BLaER1 (cell line): Measurements from ENCODE around the gene BBS4.

ENCODE experiments used
- H3K27ac ChIP-seq: shearing (Covaris generic); formaldehyde crosslinking; 2 replicates; pipeline ENCODE4 v1.8.1; 2022
- H3K27me3 ChIP-seq: shearing (Covaris generic); formaldehyde crosslinking; 2 replicates; pipeline ENCODE4 v1.8.1; 2022
- H3K36me3 ChIP-seq: shearing (Covaris generic); formaldehyde crosslinking; 2 replicates; pipeline ENCODE4 v1.8.1; 2022
- H3K4me1 ChIP-seq: shearing (Covaris generic); formaldehyde crosslinking; 2 replicates; pipeline ENCODE4 v1.8.1; 2022
- H3K4me2 ChIP-seq: shearing (Covaris generic); formaldehyde crosslinking; 2 replicates; pipeline ENCODE4 v1.8.1; 2022
- H3K4me3 ChIP-seq: shearing (Covaris generic); formaldehyde crosslinking; 2 replicates; pipeline ENCODE4 v1.8.1; 2022
- H3K9ac ChIP-seq: shearing (Covaris generic); formaldehyde crosslinking; 2 replicates; pipeline ENCODE4 v1.8.1; 2022
- H3K9me3 ChIP-seq: shearing (Covaris generic); formaldehyde crosslinking; 2 replicates; pipeline ENCODE4 v1.8.1; 2022
- H4K20me1 ChIP-seq: shearing (Covaris generic); formaldehyde crosslinking; 2 replicates; pipeline ENCODE4 v1.8.1; 2022
- Cebpa-rat ChIP-seq: shearing (Covaris generic); IDR thresholded peaks from 2 replicates; pipeline ENCODE4 v1.8.1; 2022

The BBS4 gene

DNA sequence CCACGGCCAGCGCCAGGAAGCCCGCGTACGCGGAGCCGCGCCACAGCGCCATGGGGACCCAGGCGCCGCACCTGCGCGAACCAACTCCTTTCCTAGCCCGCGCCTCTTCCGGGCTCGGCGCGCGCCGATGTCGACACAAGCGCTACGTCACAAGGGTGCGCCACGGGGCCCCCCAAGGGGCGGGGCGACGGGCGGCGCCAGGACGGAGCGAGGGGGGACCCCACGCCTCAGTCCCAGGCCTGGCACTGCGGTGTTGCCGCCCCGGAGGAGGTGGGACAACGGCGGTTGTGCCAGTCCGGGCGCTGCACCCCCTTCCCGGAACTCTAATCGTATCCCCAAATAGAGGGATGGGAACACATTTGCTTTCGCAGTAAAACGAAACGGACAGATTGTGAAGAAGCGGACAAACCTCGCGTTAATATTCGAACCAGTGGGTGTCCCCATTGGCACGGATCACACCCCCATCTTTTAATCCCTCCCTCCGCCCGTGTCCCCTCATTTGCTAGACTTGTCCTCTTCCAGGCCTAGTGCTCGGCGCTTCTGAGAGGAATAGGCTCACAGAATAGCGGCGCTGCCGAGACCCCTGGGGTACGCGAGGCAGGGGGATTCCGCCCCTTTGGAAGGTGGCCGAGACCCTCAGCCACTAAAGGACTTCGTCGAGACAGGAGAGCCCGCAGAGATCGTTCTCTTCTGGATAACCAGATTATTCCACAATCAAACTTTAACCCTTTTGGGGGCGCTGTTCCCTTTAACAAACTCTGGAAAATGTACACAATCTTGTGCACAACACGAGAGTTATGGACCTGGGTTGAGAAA lies 97.8 kb downstream of the BBS4 start, which contains the start of gene ADPGK:
TSS of gene ADPGK (minus strand) at position 119 of the 816 bp plus-strand sequence. CDS start at position 52, 67 bp downstream.
- H3K27ac ChIP-seq, result peak within 1 kb of the TSS; percentile 97
- H3K9ac ChIP-seq, result peak within 1 kb of the TSS; percentile 96
- peak within 1 kb of the TSS; percentile 98 for H3K4me3 ChIP-seq
- peaks cover 32% of the 10 kb centered on the region for H3K36me3 ChIP-seq
- peaks cover 39% of the 10 kb centered on the region for H4K20me1 ChIP-seq
- peak within 1 kb of the TSS; percentile 86 for H3K4me2 ChIP-seq
- H3K27me3 ChIP-seq, result no peaks in the 10 kb centered on the region
- H3K4me1 ChIP-seq, result peaks cover 45% of the 10 kb centered on the region
- H3K9me3 ChIP-seq, result no peaks in the 10 kb centered on the region
- TF ChIP-seq Cebpa-rat, result no peak

- peak overlapping the region; percentile 96 for H3K9ac ChIP-seq
- H3K27ac ChIP-seq, result peak overlapping the region; percentile 97
- peak overlapping the region; percentile 98 for H3K4me3 ChIP-seq
- peaks cover 45% of the 10 kb centered on the region for H3K4me1 ChIP-seq
- no peaks in the 10 kb centered on the region for H3K9me3 ChIP-seq
- TF ChIP-seq Cebpa-rat, result no peak
- H3K27me3 ChIP-seq, result no peaks in the 10 kb centered on the region
- peaks cover 26% of the 10 kb centered on the region for H3K36me3 ChIP-seq
- peaks cover 33% of the 10 kb centered on the region for H4K20me1 ChIP-seq
- peak overlapping the region; percentile 85 for H3K4me2 ChIP-seq
Observed at GRCh38 chr15:72784456-72784876, 98.5 kb downstream of the BBS4 start.

DNA sequence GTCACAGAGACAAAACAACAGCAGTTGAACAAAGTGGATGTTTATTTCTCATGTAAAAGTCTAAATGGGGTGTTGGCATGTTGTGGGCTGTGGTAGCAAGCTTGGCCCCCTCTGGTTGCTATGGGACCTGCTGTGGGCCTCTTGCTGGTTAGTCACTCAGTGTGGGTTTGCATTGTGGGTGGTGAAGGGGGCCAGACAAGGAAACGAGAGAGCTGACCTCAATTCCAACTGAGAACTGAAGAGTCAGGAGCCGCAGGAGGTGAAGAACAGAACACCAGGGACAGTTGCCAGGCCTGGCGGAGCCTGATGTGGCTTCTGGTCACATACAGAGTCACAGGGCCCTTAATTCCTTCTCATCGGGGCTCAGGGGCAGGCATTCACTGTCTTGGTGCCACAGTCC lies 99.4 kb downstream of the BBS4 start:
- Histone ChIP-seq H3K27me3 (no peaks in the 10 kb centered on the region), H3K4me1 (peaks cover 40% of the 10 kb centered on the region), H4K20me1 (peaks cover 23% of the 10 kb centered on the region), H3K9ac (no peak overlapping the region), H3K36me3 (peaks cover 16% of the 10 kb centered on the region), H3K4me3 (no peak overlapping the region), H3K9me3 (no peaks in the 10 kb centered on the region), H3K4me2 (peak overlapping the region; percentile 85; the same call in 1 of the 2 replicates), H3K27ac (0 out of 2 replicates have a peak overlapping the region, but pooled peaks have one; percentile 20)
- no peak for TF ChIP-seq Cebpa-rat

DNA sequence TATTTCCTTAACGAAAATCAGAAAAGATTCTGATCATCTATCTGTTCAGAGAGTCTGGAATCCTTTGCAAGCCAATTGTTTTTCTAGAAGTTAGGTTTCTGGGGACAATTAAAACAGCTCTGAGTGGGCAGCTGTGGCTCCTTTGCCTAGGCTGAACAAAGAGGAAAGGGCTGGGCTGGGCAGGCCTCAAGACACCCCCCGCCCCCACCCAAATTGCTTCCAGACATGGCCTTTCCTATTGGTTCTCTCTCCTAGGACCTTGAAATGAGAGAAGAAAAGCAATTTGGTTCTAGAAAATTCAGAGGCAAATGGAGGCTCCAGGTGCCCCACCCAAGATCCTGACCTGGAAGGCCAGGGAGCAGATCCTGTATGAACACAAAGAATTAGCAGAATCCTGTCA lies 99.8 kb downstream of the BBS4 start:
- TF ChIP-seq Cebpa-rat, result no peak
- Histone ChIP-seq H3K9ac (no peak overlapping the region), H3K4me2 (no peak overlapping the region), H3K9me3 (no peaks in the 10 kb centered on the region), H3K36me3 (peaks cover 12% of the 10 kb centered on the region), H3K27ac (0 out of 2 replicates have a peak overlapping the region, but pooled peaks have one; percentile 20), H3K4me3 (no peak overlapping the region), H4K20me1 (peaks cover 19% of the 10 kb centered on the region), H3K27me3 (no peaks in the 10 kb centered on the region), H3K4me1 (peaks cover 36% of the 10 kb centered on the region)

- Histone ChIP-seq H3K9ac (no peak overlapping the region), H3K4me3 (no peak overlapping the region), H3K4me2 (no peak overlapping the region), H3K27me3 (no peaks in the 10 kb centered on the region), H3K27ac (no peak overlapping the region), H3K9me3 (no peaks in the 10 kb centered on the region), H3K4me1 (peaks cover 32% of the 10 kb centered on the region), H3K36me3 (peaks cover 8% of the 10 kb centered on the region), H4K20me1 (peaks cover 15% of the 10 kb centered on the region)
- TF ChIP-seq Cebpa-rat, result no peak
Observed at GRCh38 chr15:72786242-72786641, 100.2 kb downstream of the BBS4 start.

- peaks cover 26% of the 10 kb centered on the region for H3K4me1 ChIP-seq
- no peak overlapping the region for H3K4me3 ChIP-seq
- no peaks in the 10 kb centered on the region for H3K27me3 ChIP-seq
- H3K27ac ChIP-seq, result no peak overlapping the region
- peaks cover 9% of the 10 kb centered on the region for H4K20me1 ChIP-seq
- no peak for TF ChIP-seq Cebpa-rat
- H3K4me2 ChIP-seq, result no peak overlapping the region
- H3K36me3 ChIP-seq, result 0 out of 2 replicates have a peak, but pooled peaks cover 3% of the 10 kb centered on the region
- no peaks in the 10 kb centered on the region for H3K9me3 ChIP-seq
- H3K9ac ChIP-seq, result no peak overlapping the region
Observed at GRCh38 chr15:72786676-72787345, 100.8 kb downstream of the BBS4 start.

GRCh38 chr15:72787526-72787925 lies 101.5 kb downstream of the BBS4 start:
- H3K27ac ChIP-seq, result no peak overlapping the region
- no peaks in the 10 kb centered on the region for H3K27me3 ChIP-seq
- H3K4me1 ChIP-seq, result peaks cover 19% of the 10 kb centered on the region
- peaks cover 2% of the 10 kb centered on the region; the same call in 1 of the 2 replicates for H4K20me1 ChIP-seq
- H3K9me3 ChIP-seq, result no peaks in the 10 kb centered on the region
- no peaks in the 10 kb centered on the region for H3K36me3 ChIP-seq
- no peak for TF ChIP-seq Cebpa-rat
- no peak overlapping the region for H3K9ac ChIP-seq
- H3K4me2 ChIP-seq, result no peak overlapping the region
- H3K4me3 ChIP-seq, result no peak overlapping the region
